G401.6 (cell line): ENCODE data around the gene IPO11.
"Not testable (repeated sequence)": the region's sequence is repeated elsewhere in the genome, so short reads cannot be mapped to it uniquely, and the experiment has no call there.

Source experiments
- FAIRE-seq: peaks from 2 replicates; lab custom pipeline; 2012; peaks lifted over from hg19 to GRCh38; lab: Jason Lieb, UNC

Gene IPO11

GRCh38 chr5:62514510-62515119 lies 102.1 kb downstream of the IPO11 start:
- FAIRE-seq: no peak

GRCh38 chr5:62520812-62521211 lies 108.2 kb downstream of the IPO11 start:
- FAIRE-seq: not testable (repeated sequence)

- FAIRE-seq: no peak
Observed at GRCh38 chr5:62521319-62521718, 108.8 kb downstream of the IPO11 start.

GRCh38 chr5:62522811-62523210 lies 110.2 kb downstream of the IPO11 start:
- no peak for FAIRE-seq

- FAIRE-seq: no peak
Observed at GRCh38 chr5:62533597-62533996, 121.0 kb downstream of the IPO11 start.

- peak; percentile 46 for FAIRE-seq
Observed at GRCh38 chr5:62534461-62535236, 122.1 kb downstream of the IPO11 start.

GRCh38 chr5:62536232-62536631 lies 123.7 kb downstream of the IPO11 start:
- no peak for FAIRE-seq

- FAIRE-seq: no peak
Observed at GRCh38 chr5:62536783-62537182, 124.2 kb downstream of the IPO11 start.

GRCh38 chr5:62538017-62538942 lies 125.7 kb downstream of the IPO11 start:
- no peak for FAIRE-seq

- no peak for FAIRE-seq
Observed at GRCh38 chr5:62542720-62543119, 130.2 kb downstream of the IPO11 start.

GRCh38 chr5:62547945-62548630 lies 135.5 kb downstream of the IPO11 start:
- FAIRE-seq: no peak

- no peak for FAIRE-seq
Observed at GRCh38 chr5:62550103-62550502, 137.5 kb downstream of the IPO11 start.

GRCh38 chr5:62555930-62556329 lies 143.4 kb downstream of the IPO11 start:
- no peak for FAIRE-seq

- no peak for FAIRE-seq
Observed at GRCh38 chr5:62558941-62559340, 146.4 kb downstream of the IPO11 start.

GRCh38 chr5:62560786-62561185 lies 148.2 kb downstream of the IPO11 start:
- FAIRE-seq: no peak

GRCh38 chr5:62561896-62562295 lies 149.3 kb downstream of the IPO11 start:
- no peak for FAIRE-seq

- FAIRE-seq: no peak
Observed at GRCh38 chr5:62562867-62563266, 150.3 kb downstream of the IPO11 start.

GRCh38 chr5:62564101-62564500 lies 151.5 kb downstream of the IPO11 start:
- no peak for FAIRE-seq

GRCh38 chr5:62565740-62566139 lies 153.2 kb downstream of the IPO11 start:
- FAIRE-seq: not testable (repeated sequence)

- FAIRE-seq: no peak
Observed at GRCh38 chr5:62568143-62568542, 155.6 kb downstream of the IPO11 start.

GRCh38 chr5:62568800-62569432 lies 156.4 kb downstream of the IPO11 start:
- FAIRE-seq: no peak

- no peak for FAIRE-seq
Observed at GRCh38 chr5:62569470-62569869, 156.9 kb downstream of the IPO11 start.
